T-helper 17 cell (primary cell): Measurements from ENCODE around the gene GLYR1. TPM values are rescaled to one million over a fixed set of nuclear protein-coding genes. Genes with fewer than 3 reads are reported as not detected.

Experiments
- ATAC-seq: fragments of 150-1000 bp; cut with Tn5 transposase; 2 replicates; pipeline ENCODE4 v1.10.0; 2021; ENCODE audit warnings: mild to moderate bottlenecking, moderate library complexity
- DNase-seq, 3 donors: peaks; one replicate each; pipeline versions ENCODE4 v3.0.0 to v3.0.0-alpha.2; 2020 to 2021
- H3K9me3 ChIP-seq: one replicate; pipeline ENCODE4 v1.7.0; 2013; ENCODE audit warnings: low read length, mild to moderate bottlenecking; ENCODE audit not compliant: control insufficient read depth, poor library complexity, severe bottlenecking
- H3K27ac Mint-ChIP-seq: one replicate; pipeline ENCODE4 v1.8.0; 2022; ENCODE audit warnings: mild to moderate bottlenecking, moderate library complexity, mixed read lengths
- H3K27me3 Mint-ChIP-seq: one replicate; pipeline ENCODE4 v1.8.0; 2022; ENCODE audit warnings: mixed read lengths
- H3K36me3 Mint-ChIP-seq: one replicate; pipeline ENCODE4 v1.8.0; 2022; ENCODE audit warnings: low read depth, mixed read lengths
- H3K4me1 Mint-ChIP-seq: one replicate; pipeline ENCODE4 v1.8.0; 2022; ENCODE audit warnings: mild to moderate bottlenecking, mixed read lengths
- H3K4me3 Mint-ChIP-seq: one replicate; pipeline ENCODE4 v1.8.0; 2022; ENCODE audit warnings: mild to moderate bottlenecking, moderate library complexity, mixed read lengths
- total RNA-seq, 4 donors: library from RNA in 2 of 4; stranded (reverse) in 2 of 4; gene quantifications; one replicate each; pipeline ENCODE4 v1.2.3 and lab custom pipeline; 2022 to 2026

GLYR1 gene
- total RNA-seq, 2 donors from 2014 or later = 91.9 to 108 TPM

DNA sequence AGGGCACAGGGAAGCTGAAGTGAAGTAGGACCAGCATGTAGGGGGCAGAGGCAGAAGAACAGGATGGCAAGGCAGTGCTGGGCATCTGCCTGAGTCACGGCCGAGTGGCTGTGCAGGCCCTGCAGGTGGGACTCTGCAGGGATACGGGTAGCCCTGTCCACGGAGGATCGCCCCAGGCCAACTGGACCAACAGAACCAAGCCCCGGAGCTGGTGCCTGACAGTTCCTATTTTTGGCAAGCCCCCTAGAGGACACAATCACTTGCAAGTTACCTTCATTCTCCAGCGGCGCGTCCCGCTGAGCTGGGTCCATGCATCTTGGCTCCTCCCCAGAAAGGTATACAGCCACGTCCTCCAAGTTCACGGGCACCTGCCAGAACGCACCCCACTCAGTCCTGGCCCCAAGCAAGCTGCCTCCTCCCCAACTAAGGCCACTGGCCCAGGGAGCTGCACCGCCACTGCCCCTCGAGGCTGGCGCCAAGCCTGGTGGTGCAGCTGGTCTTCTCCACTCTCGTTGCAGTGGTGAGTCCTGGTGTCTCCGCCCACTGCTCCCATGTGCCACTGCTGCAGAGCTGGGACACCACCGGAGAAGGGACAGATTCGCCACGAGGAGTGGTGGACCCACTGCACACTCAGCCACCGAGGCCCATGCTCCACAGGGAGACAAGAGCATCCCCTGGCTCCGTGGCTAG is 86.7 kb downstream of the GLYR1 start:
- no peaks in the 10 kb centered on the region for H3K9me3 ChIP-seq
- Mint-ChIP-seq H3K4me1 (peaks cover 3% of the 10 kb centered on the region), H3K4me3 (no peak overlapping the region), H3K27ac (no peak overlapping the region), H3K36me3 (peaks cover 12% of the 10 kb centered on the region), H3K27me3 (no peaks in the 10 kb centered on the region)
- no peak for DNase-seq
- ATAC-seq = no peak

DNA sequence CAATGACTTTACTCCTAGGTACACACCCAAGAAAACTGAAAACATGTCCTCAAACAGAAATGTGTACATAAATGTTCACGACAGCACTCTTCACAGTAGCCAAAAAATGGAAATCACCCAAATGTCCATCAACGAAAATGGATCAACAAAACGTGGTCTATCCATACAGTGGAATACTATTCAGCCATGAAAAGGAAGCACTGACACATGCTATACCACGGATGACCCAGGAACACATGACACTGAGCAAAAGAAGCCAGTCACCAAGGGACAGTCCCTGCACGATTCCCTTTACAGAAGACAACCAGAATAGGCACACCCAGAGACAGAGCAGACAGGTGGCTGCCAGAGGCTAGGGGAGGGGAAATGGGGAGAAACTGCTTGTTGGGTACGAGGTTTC is 91.4 kb downstream of the GLYR1 start:
- Mint-ChIP-seq H3K27ac (no peak overlapping the region), H3K36me3 (peaks cover 13% of the 10 kb centered on the region), H3K4me1 (no peaks in the 10 kb centered on the region), H3K27me3 (no peaks in the 10 kb centered on the region), H3K4me3 (no peak overlapping the region)
- ATAC-seq = no peak
- H3K9me3 ChIP-seq = no peaks in the 10 kb centered on the region
- no peak for DNase-seq

DNA sequence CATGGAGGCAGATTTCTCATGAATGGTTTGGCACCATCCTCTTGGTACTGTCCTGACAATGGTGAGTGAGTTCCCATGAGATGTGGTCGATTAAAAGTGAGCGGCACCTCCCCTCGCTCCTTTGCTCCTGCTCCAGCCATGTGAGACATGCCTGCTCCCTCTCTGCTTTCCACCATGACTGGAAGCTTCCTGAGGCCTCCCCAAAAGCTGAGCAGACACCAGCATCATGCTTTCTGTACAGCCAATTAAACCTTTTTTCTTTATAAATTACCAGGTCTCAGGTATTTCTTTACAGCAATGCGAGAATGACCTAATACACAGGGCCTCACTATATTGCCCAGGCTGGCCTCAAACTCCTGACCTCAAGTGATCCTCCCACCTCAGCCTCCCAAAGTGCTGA is 92.2 kb downstream of the GLYR1 start:
- DNase-seq (no peak), ATAC-seq (no peak)
- Mint-ChIP-seq H3K4me3 (no peak overlapping the region), H3K27me3 (no peaks in the 10 kb centered on the region), H3K27ac (no peak overlapping the region), H3K4me1 (no peaks in the 10 kb centered on the region), H3K36me3 (peaks cover 10% of the 10 kb centered on the region)
- H3K9me3 ChIP-seq = no peaks in the 10 kb centered on the region

DNA sequence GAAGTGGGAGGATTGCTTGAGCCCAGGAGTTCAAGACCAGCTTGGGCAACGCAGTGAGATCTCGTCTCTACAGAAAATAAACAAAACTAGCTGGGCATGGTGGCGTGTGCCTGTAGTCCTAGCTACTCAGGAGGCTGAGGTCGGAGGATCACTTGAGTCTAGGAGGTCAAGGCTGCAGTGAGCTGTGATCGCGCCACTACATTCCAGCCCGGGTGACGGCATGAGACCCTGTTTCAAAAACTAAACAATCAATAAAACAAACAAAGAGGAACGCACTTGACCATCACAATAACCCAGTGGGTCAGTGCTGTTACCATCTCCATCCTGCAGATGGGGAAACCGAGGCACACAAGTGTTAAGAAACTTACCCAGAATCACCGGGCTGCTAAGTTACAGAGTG is 93.9 kb downstream of the GLYR1 start:
- Mint-ChIP-seq H3K4me3 (no peak overlapping the region), H3K27me3 (no peaks in the 10 kb centered on the region)

More for the DNA sequence above, 93.9 kb downstream of the GLYR1 start:
- Mint-ChIP-seq H3K36me3 (peaks cover 4% of the 10 kb centered on the region), H3K27ac (no peak overlapping the region), H3K4me1 (no peaks in the 10 kb centered on the region)
- DNase-seq = no peak
- ATAC-seq = no peak
- H3K9me3 ChIP-seq = no peaks in the 10 kb centered on the region

Other genes starting within 250 kb of the GLYR1 start
- gene UBALD1, start 232.4 kb downstream of the GLYR1 start, total RNA-seq = 10 to 100 TPM; 25.8 to 26.6 TPM
- gene MGRN1, start 222.5 kb downstream of the GLYR1 start, total RNA-seq = 10 to 100 TPM; 69.3 to 74.7 TPM
- 10 to 100 TPM; 44.7 to 49.6 TPM for gene NUDT16L1, start 153.7 kb downstream of the GLYR1 start, total RNA-seq
- 10 to 100 TPM; 15.6 to 20.0 TPM for gene ANKS3, start 113.0 kb downstream of the GLYR1 start, total RNA-seq
- not detected for gene DNAAF8, start 112.8 kb downstream of the GLYR1 start, total RNA-seq
- gene ZNF500, start 80.1 kb downstream of the GLYR1 start, total RNA-seq = 10 to 100 TPM; 10.1 to 15.8 TPM
- not detected for gene SEPTIN12, start 58.9 kb downstream of the GLYR1 start, total RNA-seq
- not detected for gene SMIM22, start 51.9 kb downstream of the GLYR1 start, total RNA-seq
- 10 to 100 TPM; 15.0 to 21.2 TPM for gene ROGDI, start 44.7 kb downstream of the GLYR1 start, total RNA-seq
- gene UBN1, start 193 bp upstream of the GLYR1 start, total RNA-seq = 10 to 100 TPM; 47.5 to 69.8 TPM
- not detected for gene PPL, start 89.9 kb upstream of the GLYR1 start, total RNA-seq
- gene SEC14L5, start 111.0 kb upstream of the GLYR1 start, total RNA-seq = 10 to 100 TPM in 1 of 2 donors, under 1 TPM in 1; 0.45 to 13.9 TPM
- gene NAGPA, start 186.6 kb upstream of the GLYR1 start, total RNA-seq = 10 to 100 TPM; 25.8 to 36.1 TPM
- gene C16orf89, start 218.7 kb upstream of the GLYR1 start, total RNA-seq = not detected
- gene ALG1, start 224.6 kb upstream of the GLYR1 start, total RNA-seq = 10 to 100 TPM; 10.0 to 10.3 TPM